Sciatic nerve (tissue), 2 donors: ENCODE measurements around the gene IL18R1. TPM values are rescaled to one million over a fixed set of nuclear protein-coding genes. Genes with fewer than 3 reads are reported as not detected.

Experiments used
- ATAC-seq: fragments of 200-7000 bp; cut with Tn5 transposase; one replicate; pipeline ENCODE4 v1.9.1; 2020; ENCODE audit warnings: mild to moderate bottlenecking, moderate library complexity
- DNase-seq: peaks from one replicate; pipeline ENCODE4 v3.0.0-alpha.2; 2020; ENCODE audit warnings: low spot score
- intact Hi-C: fragments of 100-400 bp; cut with DNase I; formaldehyde crosslinking; loops from one replicate; pipeline ENCODE4 v1.14.2; 2022
- total RNA-seq: library from RNA; stranded (reverse); fragmentation: NEBNext Ultra II Directional; extraction: Animal tissue kit (Norgen Biotek cat#: 25700); gene quantifications from one replicate; pipeline ENCODE4 v1.2.1, GENCODE V29; 2021
- donor health status: DM: no; HTN: no; CAD: no.
- donor health status: DM: no; HTN: no; CAD: no.

The IL18R1 gene
- total RNA-seq, 1 donor from 2014 or later: 4.9 TPM

DNA sequence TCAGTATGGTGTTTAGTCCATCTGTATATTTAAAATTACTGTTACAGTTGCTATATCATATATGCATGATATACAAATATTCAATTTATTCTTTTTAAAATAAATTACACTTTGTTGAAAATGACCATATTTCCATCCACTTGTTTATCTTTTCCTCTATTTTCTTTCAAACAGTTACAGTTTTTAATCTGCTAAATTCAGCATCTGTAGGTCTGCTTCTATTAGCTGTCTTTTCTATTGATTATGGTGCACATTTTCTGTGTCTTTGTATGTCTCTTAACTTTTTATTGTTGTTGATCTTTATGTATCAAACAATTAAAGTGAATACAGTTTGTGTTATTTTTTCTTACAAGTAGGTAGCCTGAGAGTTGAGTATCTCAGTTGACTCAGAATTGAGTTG lies 28.1 kb downstream of the IL18R1 start:
- DNase-seq (no peak), ATAC-seq (no peak)
- intact Hi-C loops: no loop called here

- DNase-seq (no peak), ATAC-seq (no peak)
- intact Hi-C loops: no loop called here
Observed at GRCh38 chr2:102385522-102385921, 29.9 kb downstream of the IL18R1 start.

- ATAC-seq (no peak), DNase-seq (no peak)
Observed at GRCh38 chr2:102386004-102386403, 30.4 kb downstream of the IL18R1 start.

GRCh38 chr2:102386867-102387541 lies 31.4 kb downstream of the IL18R1 start:
- ATAC-seq (no peak), DNase-seq (no peak)
- intact Hi-C loops: no loop called here

More at GRCh38 chr2:102386004-102386403, 30.4 kb downstream of the IL18R1 start:
- intact Hi-C loops: no loop called here

- intact Hi-C loops: no loop called here
- ATAC-seq (no peak), DNase-seq (no peak)
Observed at GRCh38 chr2:102387763-102388546, 32.4 kb downstream of the IL18R1 start.

DNA sequence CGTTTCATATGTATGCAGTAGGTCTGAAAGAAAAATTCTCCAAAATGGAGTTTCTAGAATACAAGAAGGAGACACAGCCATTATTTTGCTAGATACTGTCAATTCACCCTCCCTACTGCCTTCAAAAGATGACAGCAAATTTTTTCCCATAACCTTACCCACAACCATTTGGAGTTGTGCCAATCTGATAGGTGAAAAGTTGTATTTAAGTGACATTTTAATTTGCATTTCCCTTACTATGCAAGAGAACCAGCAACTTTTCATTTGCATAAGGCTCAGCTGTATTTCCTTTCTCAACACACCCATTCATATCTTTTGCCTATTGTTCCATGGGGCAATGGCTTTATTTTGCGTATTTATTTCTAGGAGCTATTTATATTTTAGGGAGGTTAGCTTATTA lies 36.0 kb downstream of the IL18R1 start:
- DNase-seq (no peak), ATAC-seq (no peak)
- intact Hi-C loops: no loop called here

DNA sequence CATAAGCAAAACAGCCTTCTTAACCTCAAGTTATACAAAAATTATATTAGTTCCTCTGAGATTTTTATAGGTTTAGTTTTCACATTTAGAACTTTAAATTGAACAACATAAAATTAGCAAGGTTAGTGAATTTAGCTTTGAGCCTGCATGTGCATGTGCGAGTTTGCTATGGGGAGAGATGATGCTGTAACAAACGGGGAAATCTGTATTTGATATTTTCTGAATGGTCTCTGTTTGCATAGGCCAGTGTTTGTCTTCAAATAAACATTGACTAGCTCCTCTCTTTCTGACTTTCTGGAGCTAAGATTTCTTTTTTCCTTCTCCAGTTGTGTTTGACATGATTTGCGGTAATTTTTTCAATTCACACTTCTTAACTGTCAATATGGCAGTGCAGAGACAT lies 36.5 kb downstream of the IL18R1 start:
- intact Hi-C loops: no loop called here
- DNase-seq (no peak), ATAC-seq (no peak)

DNA sequence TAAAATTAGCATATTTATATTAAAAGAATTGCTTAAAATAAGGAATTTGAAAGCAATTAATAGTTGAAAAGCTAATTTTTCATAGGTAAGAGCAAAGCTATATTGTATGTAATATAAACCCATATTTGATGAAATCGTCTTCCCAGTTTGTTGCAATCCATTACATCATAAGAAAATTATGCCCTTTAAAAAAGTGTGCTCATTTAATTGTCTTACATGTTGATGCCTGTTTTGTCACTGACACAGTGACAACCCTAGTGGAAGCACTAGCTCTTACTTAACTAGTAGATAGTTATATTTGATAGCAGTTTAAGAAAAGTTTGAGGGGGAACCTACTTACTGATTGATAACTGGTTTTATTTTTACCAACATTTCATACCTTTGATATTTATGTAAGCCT lies 37.3 kb downstream of the IL18R1 start:
- ATAC-seq: no peak
- intact Hi-C loops: no loop called here
- no peak for DNase-seq

DNA sequence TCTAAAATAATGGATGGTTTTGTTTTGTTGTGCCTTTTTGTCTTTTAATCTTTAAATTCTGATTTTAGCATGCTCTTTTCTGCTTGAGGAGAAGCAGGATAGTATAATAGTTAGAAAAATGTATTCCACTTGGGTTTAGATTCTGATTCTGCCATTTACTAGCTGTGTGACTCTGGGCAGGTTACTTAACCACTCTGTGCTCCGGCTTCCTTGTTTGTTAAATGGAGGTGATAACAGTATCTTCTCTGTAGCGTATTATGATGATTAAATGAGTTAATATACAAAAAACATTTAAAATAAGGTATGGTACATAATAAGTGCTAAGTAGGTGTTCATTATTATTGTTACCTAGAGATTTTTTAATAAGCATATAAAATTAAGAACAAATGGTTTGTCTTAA lies 40.4 kb downstream of the IL18R1 start:
- intact Hi-C loops: no loop called here
- ATAC-seq (no peak), DNase-seq (no peak)

DNA sequence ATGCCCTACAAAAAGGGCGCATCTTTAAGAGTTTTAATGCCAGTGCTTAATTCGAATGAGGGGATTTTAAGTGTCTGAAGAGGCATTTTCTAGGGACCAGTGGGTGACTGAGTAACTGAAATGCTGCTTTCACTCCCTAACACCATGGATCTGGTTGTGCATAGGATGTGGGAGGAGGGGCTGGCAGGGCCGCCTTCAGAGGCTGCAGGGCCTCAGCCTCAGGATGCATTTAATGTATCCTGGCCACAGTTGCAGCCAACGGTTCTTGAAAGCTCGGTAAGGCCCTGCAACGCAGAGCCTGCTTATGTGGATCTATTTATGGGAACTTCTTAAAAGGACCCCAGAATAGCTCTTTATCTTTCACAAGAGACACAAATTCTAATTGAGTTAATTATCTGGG lies 41.6 kb downstream of the IL18R1 start:
- ATAC-seq: no peak
- DNase-seq: no peak
- intact Hi-C loops: no loop called here

DNA sequence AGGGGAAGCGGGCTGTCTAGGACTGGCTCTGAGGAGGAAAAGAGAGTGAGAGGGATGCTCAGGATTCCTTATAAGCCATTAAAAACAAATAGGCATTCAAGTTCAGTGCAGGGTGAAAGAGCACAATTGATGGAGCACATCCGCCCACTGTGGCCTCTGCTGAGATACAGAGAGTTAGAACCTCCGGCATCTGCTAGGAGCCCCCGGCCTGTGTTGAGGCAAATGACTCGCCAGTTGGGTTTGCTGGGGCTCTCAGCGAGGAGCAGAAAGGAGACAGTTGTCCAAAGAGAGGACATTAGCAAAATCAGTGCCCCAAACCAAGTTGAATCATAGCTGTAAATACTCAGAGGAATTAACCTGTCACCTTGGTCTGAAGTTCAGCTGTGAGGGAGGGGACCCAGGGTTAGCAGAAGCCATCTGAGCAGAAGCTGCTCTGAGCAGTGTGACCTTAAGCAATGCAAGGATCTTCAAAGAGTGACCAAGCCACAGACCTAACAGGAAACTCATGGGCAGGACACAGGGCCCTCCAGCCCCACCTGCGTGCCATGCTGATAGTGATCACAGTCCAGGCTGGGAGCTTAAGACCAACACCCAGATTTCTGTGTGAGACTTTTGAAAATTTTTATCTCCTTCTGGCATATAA lies 44.0 kb downstream of the IL18R1 start:
- DNase-seq (no peak), ATAC-seq (no peak)
- intact Hi-C loops: no loop called here

- no peak for ATAC-seq
- no peak for DNase-seq
- intact Hi-C loops: no loop called here
Observed at GRCh38 chr2:102401456-102401855, 45.9 kb downstream of the IL18R1 start.

DNA sequence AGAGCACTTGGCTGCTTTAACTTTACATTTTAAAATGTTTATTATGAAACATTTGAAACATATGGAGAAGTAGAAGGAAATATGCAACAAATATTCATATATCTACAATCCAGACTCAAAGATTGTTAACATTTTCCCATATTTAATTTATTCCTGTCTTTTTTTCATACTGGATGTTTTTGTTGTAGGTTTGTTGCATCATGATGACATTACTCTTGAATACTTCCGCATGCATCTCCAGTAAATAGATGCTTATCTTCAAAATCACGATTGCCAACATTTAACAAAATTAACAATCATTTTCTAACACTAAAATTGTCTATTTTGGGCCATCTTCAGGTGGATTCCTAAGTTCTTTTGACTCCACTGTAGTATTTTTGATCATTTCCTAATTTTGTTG lies 46.3 kb downstream of the IL18R1 start:
- DNase-seq (no peak), ATAC-seq (no peak)
- intact Hi-C loops: no loop called here

DNA sequence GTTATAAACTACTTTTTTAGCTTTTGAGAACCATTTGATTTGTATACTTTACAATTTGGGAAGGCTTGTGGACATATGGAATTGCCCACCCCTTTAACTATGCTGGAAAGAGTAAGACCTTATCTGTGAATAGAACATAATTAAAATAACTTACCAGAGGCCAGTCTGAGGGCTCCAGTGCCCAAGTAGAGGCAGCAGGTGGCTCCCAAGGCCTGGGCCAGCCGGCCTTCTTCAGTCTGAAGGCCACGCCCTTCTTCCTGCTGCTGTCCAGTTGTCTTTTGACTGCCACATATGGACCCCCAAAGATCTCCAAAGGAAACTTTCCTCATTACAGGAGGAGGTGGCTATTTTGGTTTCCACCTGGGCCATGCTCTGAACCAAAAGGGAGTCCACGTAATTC lies 55.4 kb downstream of the IL18R1 start:
- intact Hi-C loops: loop anchor here (1.0 kb wide), 1 partner anchor 28 kb away; no protein-coding TSS in a partner anchor
- DNase-seq: no peak
- no peak for ATAC-seq

DNA sequence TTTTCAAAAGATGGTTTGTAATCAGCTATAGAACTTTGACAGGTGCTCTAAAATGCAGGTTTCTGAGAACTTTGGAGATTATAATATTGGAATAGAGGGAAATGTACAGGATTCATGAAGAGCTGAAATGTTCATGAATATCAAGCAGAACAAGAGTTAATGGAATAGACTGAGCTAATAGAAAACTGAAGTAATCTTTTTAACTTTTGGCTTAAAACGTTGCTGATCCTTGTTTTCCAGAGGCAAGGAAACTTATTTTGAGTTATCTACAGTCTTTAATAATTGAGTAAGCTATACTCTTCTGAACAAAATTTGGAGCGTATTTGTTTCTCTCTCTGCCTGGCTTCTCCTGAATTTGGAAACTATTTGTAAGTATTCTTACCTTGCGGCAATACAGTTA lies 56.6 kb downstream of the IL18R1 start:
- no peak for DNase-seq
- ATAC-seq: no peak
- intact Hi-C loops: no loop called here

- ATAC-seq (no peak), DNase-seq (no peak)
- intact Hi-C loops: loop anchor here (5.0 kb wide), 1 partner anchor 1439 kb away; no protein-coding TSS in a partner anchor
Observed at GRCh38 chr2:102417946-102418345, 62.4 kb downstream of the IL18R1 start.

- no peak for ATAC-seq
- no peak for DNase-seq
- intact Hi-C loops: loop anchor here (5.0 kb wide), 1 partner anchor 1439 kb away; no protein-coding TSS in a partner anchor
Observed at GRCh38 chr2:102418421-102418961, 62.9 kb downstream of the IL18R1 start.

DNA sequence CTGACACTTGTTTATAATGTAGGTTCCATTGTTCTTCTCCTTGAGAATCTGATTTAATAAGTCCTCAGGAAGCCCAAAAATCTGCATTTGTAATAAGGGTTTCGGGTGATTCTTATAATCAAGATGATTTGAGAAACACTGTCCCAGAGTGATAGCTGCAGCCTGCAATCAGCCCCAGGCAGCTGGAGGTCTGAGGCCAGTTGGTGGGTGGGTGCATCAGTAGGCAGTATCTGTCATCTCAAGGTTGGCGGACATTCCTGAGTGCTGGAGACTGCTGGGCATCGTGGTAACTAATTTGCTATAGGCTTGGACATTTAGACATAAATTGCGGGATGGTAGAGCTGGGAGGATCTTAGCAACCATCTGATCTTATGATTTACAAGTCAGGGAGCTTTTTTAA lies 64.7 kb downstream of the IL18R1 start:
- intact Hi-C loops: no loop called here
- no peak for DNase-seq
- ATAC-seq: no peak

- no peak for ATAC-seq
- no peak for DNase-seq
- intact Hi-C loops: no loop called here
Observed at GRCh38 chr2:102421890-102422759, 66.5 kb downstream of the IL18R1 start.
